COLO668 (cell line): ENCODE data around the gene F12.

Source experiments
- DNase-seq: peaks from one replicate; lab custom pipeline; 2025; ENCODE audit not compliant: unreplicated experiment; lab: John Stamatoyannopoulos, UW

Gene F12

GRCh38 chr5:177446200-177447065 is 37.1 kb upstream of the F12 start, which contains the start of gene PRR7:
PRR7 (plus strand) TSS chr5:177446814; CDS start chr5:177455068, 8,254 bp downstream.
- DNase-seq = peak; percentile 81

DNA sequence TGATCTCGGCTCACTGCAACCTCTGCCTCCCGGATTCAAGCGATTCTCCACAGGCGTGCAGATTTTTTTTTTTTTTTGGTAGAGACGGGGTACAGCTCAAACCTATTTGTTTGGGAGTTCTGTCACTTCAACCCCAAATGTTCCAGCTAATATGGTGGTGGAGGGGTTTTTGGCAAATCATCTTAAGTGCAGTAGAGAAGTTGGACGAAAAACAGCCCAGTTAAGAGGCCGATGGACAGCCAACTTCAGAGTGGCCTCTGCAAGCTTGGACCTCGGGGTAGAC is 36.5 kb upstream of the F12 start:
- DNase-seq = no peak

DNA sequence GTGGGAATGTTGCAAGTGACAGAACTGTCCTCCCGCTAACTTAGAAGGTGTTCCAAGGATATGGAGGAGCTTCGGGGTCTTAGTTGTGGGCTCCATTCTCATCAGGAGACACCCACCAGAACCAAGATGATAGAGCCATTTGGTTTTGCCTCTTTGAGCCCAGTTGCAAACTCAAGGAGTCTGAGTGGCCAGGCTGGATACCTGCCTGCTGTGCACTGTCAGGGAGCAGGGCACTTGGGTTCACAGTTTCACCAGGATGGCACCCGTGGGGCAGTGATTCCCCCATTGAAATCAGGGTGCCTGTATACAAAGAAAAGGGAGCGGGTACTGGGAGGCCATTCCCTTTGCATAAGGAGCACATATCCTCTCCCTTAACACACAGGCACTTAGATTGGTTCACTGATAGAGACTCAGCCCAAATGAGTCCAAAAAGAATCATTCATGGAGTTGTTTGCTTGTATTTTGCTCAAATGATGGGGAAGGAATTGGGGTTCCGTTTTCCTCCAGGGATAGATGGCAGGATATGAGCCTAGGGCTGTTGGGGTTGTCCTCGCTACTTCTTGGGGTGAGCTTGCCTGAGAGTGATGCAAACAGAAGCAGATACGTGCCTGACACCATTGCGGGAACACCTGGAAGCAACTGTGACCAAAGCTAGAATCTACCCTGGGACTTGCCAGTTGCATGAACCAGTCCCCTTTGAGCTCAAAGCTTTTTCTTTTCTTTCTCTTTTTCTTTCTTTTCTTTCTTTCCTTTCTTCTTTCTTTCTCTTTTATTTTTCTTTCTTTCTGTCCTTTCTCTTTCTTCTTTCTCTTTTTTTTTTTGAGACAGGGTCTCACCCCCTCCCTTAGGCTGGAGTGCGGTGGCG is 35.9 kb upstream of the F12 start:
- no peak for DNase-seq

- DNase-seq = no peak
These were observed 35.0 kb upstream of the F12 start for GRCh38 chr5:177444106-177445051.

DNA sequence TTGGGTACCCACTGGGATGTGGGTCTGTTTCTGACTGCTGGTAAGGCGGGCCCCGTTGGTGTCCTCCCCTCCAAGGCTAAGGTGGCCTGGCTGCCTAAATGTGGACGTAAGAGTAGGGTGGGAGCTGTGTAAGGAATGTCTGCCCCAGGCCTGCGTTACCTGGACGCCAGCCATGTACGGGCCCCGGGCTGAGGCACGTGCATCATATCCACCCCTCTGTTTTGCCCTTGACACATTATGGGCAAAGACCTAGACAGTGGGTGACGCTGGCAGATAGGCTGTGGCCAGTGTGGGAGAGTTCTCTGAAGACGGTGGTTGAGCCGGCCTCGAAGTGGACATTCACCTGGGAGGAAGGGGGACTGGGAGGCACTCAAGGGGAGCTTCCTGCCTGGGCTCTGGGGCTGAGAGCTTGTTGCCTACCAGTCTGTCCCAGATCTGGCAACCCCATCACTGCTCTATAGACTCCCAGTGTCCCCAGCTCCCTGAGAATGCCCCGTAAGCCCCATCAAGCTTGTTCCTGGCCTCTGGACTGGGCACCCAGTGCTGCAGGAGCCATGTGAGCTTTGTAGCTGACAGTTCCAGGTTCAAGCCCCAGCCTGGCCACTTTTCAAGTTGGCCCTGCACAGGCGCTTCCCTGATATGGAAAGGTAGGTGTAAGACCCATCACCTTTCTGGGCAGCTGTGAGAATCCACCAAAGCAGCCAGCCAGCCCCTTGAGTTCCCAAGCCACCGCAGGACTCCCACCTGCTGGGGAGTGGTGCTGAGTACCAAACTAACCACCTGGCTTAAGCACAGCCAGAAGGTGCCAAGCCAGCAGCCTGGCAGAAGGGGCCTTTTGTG is 34.0 kb upstream of the F12 start:
- DNase-seq = no peak

GRCh38 chr5:177442066-177442826 is 32.9 kb upstream of the F12 start:
- no peak for DNase-seq

GRCh38 chr5:177440990-177441780 is 31.8 kb upstream of the F12 start:
- DNase-seq = no peak

DNA sequence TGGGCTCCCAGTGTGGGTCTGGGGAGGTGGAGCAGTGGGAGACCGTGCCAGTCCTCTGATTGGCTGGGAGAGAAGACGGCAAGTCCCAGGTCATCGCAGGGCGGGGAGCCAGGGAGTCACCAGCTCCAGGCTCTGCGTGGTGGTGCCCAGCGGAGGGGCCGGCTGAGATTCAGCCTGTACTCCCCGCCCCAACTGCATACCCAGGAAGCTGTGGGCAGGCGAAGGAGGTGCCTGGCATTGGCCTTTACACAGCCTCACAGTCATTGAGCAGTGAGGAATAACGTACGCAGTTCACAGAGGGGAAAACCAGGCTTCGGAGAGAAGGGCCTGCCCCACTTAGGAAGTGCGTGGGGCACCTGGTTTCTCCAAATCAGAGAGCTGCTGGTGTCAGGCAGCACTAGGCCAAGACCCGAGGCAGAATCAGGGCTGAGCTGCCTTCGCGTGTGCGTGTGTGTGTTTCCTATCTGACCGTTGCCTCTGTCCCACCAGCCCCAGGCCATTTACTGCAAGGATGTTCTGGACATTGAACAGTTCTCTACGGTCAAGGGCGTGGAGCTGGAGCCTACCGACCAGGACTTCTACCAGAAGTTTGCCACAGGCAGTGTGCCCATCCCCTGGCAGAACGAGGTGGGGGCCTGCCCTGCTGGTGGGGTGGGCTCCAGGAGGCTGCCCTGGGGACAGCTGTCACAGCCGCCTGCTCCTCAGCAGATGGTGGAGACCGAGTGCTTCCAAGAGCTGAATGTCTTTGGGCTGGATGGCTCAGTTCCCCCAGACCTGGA is 31.0 kb upstream of the F12 start:
- no peak for DNase-seq

DNA sequence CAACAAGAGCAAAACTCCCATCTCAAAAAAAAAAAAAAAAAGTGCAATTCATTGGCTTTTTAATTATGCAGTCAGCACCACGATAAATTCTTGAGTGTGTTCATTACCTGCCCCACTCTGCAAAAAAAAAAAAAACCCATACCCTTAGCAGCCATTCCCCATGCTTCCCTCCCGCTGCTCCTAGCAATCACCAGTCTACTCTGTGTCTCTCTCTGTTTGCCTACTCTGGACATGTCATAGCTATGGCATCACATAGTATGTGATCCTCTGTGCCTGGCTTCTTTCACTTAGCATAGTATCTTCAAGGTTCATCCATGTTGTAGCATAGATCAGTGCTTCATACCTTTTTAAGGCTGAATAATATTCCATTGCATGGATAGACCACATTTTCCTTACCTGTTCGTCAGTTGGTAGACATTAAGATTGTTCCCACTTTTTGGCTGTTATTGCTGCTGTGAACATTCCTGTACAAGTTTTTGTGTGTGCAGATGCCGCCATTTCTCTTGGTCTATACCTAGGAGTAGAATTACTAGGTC is 30.2 kb upstream of the F12 start:
- no peak for DNase-seq

GRCh38 chr5:177438468-177438867 is 29.1 kb upstream of the F12 start:
- no peak for DNase-seq

- DNase-seq = no peak
These were observed 28.3 kb upstream of the F12 start for GRCh38 chr5:177437623-177438022.

GRCh38 chr5:177435847-177436536 is 26.6 kb upstream of the F12 start:
- DNase-seq = no peak

GRCh38 chr5:177434942-177435738 is 25.8 kb upstream of the F12 start:
- DNase-seq = no peak

DNA sequence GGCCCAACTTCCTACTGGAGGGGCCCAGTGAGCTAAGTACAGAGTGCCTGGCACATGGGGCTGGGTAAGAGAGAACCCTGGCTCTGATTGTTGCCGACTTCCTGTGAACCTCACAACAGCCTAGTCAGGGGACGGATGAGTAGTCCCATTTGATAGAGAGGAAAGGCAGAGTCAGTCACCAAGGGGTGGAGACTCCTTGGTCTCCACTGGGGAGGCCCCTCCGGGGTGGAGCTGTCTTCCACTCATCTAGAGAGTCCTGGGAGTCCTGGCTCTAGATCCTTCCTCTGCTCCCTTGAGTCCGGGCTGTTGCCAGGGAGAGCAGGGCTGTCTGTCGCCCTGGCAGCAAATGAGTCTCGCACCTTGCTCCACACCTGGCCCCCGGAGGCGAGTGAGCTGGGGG is 25.1 kb upstream of the F12 start:
- no peak for DNase-seq

DNA sequence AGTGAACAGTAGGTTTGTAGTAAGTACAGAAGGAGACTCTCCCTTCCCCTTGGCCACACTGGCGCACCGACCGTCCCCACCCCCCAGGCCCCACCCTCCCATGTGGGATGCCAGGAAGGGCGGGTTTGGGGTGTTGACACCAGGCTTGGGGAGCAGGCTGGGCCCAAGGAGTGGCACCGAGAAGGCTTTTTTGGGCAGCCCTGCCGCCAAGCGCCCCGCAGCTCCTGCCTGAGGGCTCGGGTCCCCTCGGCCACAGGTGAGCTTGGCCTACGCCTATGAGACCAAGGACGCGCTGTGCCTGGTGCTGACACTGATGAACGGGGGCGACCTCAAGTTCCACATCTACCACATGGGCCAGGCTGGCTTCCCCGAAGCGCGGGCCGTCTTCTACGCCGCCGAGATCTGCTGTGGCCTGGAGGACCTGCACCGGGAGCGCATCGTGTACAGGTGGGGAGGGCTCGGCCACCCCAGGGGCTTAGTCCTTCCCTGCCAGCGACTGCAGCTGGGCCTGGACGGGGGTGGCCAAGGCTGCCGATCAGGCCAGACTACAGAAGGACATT is 24.4 kb upstream of the F12 start:
- DNase-seq = no peak
